Neural cell (in vitro differentiated cells): ENCODE results near the gene KIFC3. TPM values are rescaled to one million over a fixed set of nuclear protein-coding genes. Genes with fewer than 3 reads are reported as not detected.

Experiments used
- H2AFZ ChIP-seq: fragments of 200-600, 300-800 bp; sonication (generic), shearing (Covaris generic); 2 replicates; pipeline ENCODE4 v1.6.0; 2014; ENCODE audit warnings: low read depth, mild to moderate bottlenecking, antibody characterized with exemption, low read length, moderate library complexity
- H3F3A ChIP-seq: fragments of 200-600 bp; shearing (Covaris generic); 2 replicates; pipeline ENCODE4 v1.6.1; 2016; ENCODE audit warnings: mild to moderate bottlenecking, moderate library complexity, mixed read lengths, antibody characterized with exemption, low read length; ENCODE audit not compliant: insufficient read depth, poor library complexity, severe bottlenecking
- H3K27ac ChIP-seq: fragments of 200-600, 300-800 bp; sonication (generic), shearing (Covaris generic); 2 replicates; pipeline ENCODE4 v1.5.1; 2014; ENCODE audit warnings: mild to moderate bottlenecking, low read length, moderate library complexity
- H3K27me3 ChIP-seq: fragments of 300-800, 200-600 bp; sonication (generic), shearing (Covaris generic); 2 replicates; pipeline ENCODE4 v1.6.0; 2014; ENCODE audit warnings: mild to moderate bottlenecking, low read depth, low read length, moderate library complexity; ENCODE audit not compliant: insufficient read depth
- H3K36me3 ChIP-seq: fragments of 300-800, 200-600 bp; sonication (generic), shearing (Covaris generic); 2 replicates; pipeline ENCODE4 v1.5.1; 2014; ENCODE audit warnings: mild to moderate bottlenecking, antibody characterized with exemption, low read length, moderate library complexity; ENCODE audit not compliant: insufficient read depth
- H3K4me2 ChIP-seq: fragments of 300-800, 200-600 bp; sonication (generic), shearing (Covaris generic); 2 replicates; pipeline ENCODE4 v1.6.0; 2014; ENCODE audit warnings: mild to moderate bottlenecking, low read length
- H3K4me3 ChIP-seq: fragments of 300-800, 200-600 bp; sonication (generic), shearing (Covaris generic); 2 replicates; pipeline ENCODE4 v1.5.1; 2014; ENCODE audit warnings: mild to moderate bottlenecking, low read length, moderate library complexity
- H3K79me2 ChIP-seq: fragments of 200-600 bp; shearing (Covaris generic); replicated peaks from 2 replicates; pipeline ENCODE4 v1.6.0; 2014; ENCODE audit warnings: mild to moderate bottlenecking, low read length, moderate library complexity; ENCODE audit not compliant: insufficient read depth
- H3K9ac ChIP-seq: fragments of 300-800, 200-600 bp; sonication (generic), shearing (Covaris generic); 2 replicates; pipeline ENCODE4 v1.6.1; 2016; ENCODE audit warnings: mild to moderate bottlenecking, low read length, mixed read lengths
- H3K9me2 ChIP-seq: fragments of 200-600 bp; shearing (Covaris generic); 2 replicates; pipeline ENCODE4 v1.6.1; 2016; ENCODE audit warnings: mild to moderate bottlenecking, low read length, mixed read lengths; ENCODE audit not compliant: insufficient read depth
- H3K9me3 ChIP-seq: fragments of 200-600, 300-800 bp; sonication (generic), shearing (Covaris generic); 2 replicates; pipeline ENCODE4 v1.6.1; 2016; ENCODE audit warnings: mild to moderate bottlenecking, mixed run types, low read length, moderate library complexity, mixed read lengths
- H4K20me1 ChIP-seq: fragments of 200-600 bp; shearing (Covaris generic); 2 replicates; pipeline ENCODE4 v1.6.1; 2016; ENCODE audit warnings: mild to moderate bottlenecking, mixed run types; ENCODE audit not compliant: insufficient read depth
- EP300 ChIP-seq: fragments of 450-650 bp; conservative IDR thresholded peaks from 2 replicates; pipeline ENCODE4 v1.6.1; 2014; ENCODE audit warnings: antibody characterized with exemption, mild to moderate bottlenecking, moderate library complexity; ENCODE audit not compliant: poor library complexity, severe bottlenecking
- EZH2 ChIP-seq: fragments of 200-600, 300-800 bp; shearing (Covaris generic), sonication (generic); IDR thresholded peaks from 2 replicates; pipeline ENCODE4 v1.6.1; 2014; ENCODE audit warnings: antibody characterized with exemption, low read length, borderline replicate concordance, mild to moderate bottlenecking; ENCODE audit not compliant: insufficient read depth, poor library complexity, severe bottlenecking
- MXI1 ChIP-seq: fragments of 450-650 bp; conservative IDR thresholded peaks from 2 replicates; pipeline ENCODE4 v1.6.1; 2014; ENCODE audit warnings: antibody characterized with exemption, mild to moderate bottlenecking; ENCODE audit not compliant: poor library complexity, severe bottlenecking
- POLR2AphosphoS5 ChIP-seq: IDR thresholded peaks from 2 replicates; pipeline ENCODE4 v1.6.1; 2012
- RAD21 ChIP-seq: fragments of 450-650 bp; conservative IDR thresholded peaks from 2 replicates; pipeline ENCODE4 v1.6.1; 2014; ENCODE audit warnings: antibody characterized with exemption, mild to moderate bottlenecking, moderate library complexity
- SMC3 ChIP-seq: fragments of 450-650 bp; conservative IDR thresholded peaks from 2 replicates; pipeline ENCODE4 v1.6.1; 2014; ENCODE audit warnings: antibody characterized with exemption, mild to moderate bottlenecking, moderate library complexity; ENCODE audit not compliant: poor library complexity
- TAF1 ChIP-seq: IDR thresholded peaks from 2 replicates; pipeline ENCODE4 v1.6.1; 2012; ENCODE audit warnings: low read depth
- polyA plus RNA-seq: library from polyadenylated mRNA; depleted of rRNA; stranded (reverse); fragments of >200 nt; gene quantifications from 2 replicates; pipeline ENCODE4 v1.2.3, GENCODE V29; 2014
- TF ChIP-seq, protein P1 (sequence below): IDR thresholded peaks from 2 replicates; pipeline ENCODE4 v1.6.1; 2012; ENCODE audit warnings: borderline replicate concordance
- TF ChIP-seq, protein P2 (sequence below): fragments of 450-650 bp; IDR thresholded peaks from 2 replicates; pipeline ENCODE4 v1.5.1; 2014; ENCODE audit warnings: antibody characterized with exemption, mild to moderate bottlenecking, moderate library complexity; ENCODE audit not compliant: poor library complexity, severe bottlenecking

Gene KIFC3
- polyA plus RNA-seq, 1 donor from 2014 or later, result 29.7 TPM

DNA sequence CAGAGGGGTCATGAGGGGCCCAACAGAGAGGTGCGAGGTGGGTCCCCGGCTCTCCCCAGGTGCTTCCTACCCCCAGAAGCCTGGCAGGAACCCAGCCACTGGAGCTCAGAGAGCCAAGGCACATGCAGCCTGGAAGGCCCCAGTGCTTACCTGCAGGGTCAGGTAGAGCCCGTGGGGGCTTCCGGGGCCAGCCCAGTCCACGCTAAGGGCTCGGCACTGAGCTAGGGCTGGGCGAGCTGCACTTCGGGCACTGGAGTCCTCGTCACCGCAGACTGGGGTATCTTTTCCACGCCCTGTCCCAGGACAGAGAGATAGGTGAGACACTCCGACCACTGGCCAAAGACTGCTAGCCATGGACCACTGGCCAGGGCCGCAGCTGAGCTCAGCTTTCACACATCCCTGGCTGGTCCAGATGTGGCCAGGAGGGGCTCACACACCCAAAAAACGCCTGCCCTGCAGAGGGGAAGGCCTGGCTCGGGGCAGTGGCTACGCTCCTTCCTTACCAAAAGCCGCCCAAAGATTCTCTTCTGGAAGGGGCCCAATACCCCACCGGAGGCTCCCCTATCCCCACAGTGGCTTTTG is 7.4 kb downstream of the KIFC3 start:
- Histone ChIP-seq H4K20me1 (no peaks in the 10 kb centered on the region), H3F3A (no peaks in the 10 kb centered on the region), H3K4me3 (no peak overlapping the region), H3K4me2 (no peak overlapping the region), H3K27me3 (peaks cover 13% of the 10 kb centered on the region), H3K27ac (no peak overlapping the region), H3K9ac (no peak overlapping the region), H2AFZ (no peak overlapping the region), H3K9me3 (no peaks in the 10 kb centered on the region), H3K9me2 (no peaks in the 10 kb centered on the region), H3K79me2 (no peaks in the 10 kb centered on the region), H3K36me3 (peaks cover 8% of the 10 kb centered on the region)
- TF ChIP-seq, protein P1, sequence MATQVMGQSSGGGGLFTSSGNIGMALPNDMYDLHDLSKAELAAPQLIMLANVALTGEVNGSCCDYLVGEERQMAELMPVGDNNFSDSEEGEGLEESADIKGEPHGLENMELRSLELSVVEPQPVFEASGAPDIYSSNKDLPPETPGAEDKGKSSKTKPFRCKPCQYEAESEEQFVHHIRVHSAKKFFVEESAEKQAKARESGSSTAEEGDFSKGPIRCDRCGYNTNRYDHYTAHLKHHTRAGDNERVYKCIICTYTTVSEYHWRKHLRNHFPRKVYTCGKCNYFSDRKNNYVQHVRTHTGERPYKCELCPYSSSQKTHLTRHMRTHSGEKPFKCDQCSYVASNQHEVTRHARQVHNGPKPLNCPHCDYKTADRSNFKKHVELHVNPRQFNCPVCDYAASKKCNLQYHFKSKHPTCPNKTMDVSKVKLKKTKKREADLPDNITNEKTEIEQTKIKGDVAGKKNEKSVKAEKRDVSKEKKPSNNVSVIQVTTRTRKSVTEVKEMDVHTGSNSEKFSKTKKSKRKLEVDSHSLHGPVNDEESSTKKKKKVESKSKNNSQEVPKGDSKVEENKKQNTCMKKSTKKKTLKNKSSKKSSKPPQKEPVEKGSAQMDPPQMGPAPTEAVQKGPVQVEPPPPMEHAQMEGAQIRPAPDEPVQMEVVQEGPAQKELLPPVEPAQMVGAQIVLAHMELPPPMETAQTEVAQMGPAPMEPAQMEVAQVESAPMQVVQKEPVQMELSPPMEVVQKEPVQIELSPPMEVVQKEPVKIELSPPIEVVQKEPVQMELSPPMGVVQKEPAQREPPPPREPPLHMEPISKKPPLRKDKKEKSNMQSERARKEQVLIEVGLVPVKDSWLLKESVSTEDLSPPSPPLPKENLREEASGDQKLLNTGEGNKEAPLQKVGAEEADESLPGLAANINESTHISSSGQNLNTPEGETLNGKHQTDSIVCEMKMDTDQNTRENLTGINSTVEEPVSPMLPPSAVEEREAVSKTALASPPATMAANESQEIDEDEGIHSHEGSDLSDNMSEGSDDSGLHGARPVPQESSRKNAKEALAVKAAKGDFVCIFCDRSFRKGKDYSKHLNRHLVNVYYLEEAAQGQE, result no peak
- no peak for TF ChIP-seq EP300
- no peak for TF ChIP-seq RAD21
- no peak for TF ChIP-seq POLR2AphosphoS5
- TF ChIP-seq, protein P2, sequence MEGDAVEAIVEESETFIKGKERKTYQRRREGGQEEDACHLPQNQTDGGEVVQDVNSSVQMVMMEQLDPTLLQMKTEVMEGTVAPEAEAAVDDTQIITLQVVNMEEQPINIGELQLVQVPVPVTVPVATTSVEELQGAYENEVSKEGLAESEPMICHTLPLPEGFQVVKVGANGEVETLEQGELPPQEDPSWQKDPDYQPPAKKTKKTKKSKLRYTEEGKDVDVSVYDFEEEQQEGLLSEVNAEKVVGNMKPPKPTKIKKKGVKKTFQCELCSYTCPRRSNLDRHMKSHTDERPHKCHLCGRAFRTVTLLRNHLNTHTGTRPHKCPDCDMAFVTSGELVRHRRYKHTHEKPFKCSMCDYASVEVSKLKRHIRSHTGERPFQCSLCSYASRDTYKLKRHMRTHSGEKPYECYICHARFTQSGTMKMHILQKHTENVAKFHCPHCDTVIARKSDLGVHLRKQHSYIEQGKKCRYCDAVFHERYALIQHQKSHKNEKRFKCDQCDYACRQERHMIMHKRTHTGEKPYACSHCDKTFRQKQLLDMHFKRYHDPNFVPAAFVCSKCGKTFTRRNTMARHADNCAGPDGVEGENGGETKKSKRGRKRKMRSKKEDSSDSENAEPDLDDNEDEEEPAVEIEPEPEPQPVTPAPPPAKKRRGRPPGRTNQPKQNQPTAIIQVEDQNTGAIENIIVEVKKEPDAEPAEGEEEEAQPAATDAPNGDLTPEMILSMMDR, result no peak
- no peak for TF ChIP-seq MXI1
- TF ChIP-seq EZH2, result no peak
- no peak for TF ChIP-seq TAF1
- no peak for TF ChIP-seq SMC3

DNA sequence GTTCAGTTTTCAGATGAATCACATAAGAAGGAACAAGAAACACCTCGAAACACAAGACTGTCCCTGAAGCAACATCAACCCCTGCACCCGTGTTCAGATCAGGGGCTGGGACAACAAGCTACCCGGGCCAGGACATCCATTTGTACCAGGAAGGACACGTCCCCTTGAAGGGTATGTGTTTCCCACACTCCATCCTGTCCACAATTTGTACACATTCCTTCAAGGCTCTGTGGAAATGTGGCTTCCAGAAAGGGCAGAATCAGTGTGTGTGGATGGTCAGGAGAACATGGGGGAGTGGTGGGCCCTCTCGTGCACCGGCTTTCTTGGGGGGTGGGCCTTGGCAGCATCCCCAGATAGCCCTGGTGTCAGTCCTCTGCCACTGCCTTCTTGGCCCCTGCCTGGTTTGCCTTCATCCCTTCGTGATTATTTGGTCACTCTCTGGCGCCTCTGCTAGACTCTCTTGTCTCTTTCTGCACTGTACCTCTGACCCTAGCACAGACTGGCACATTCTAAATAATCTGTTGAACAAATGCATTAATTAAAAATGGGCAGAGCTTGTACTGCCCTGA is 10.3 kb downstream of the KIFC3 start:
- H3F3A ChIP-seq, result no peaks in the 10 kb centered on the region
- TF ChIP-seq MXI1 (no peak), EP300 (no peak), POLR2AphosphoS5 (no peak), SMC3 (no peak), RAD21 (no peak), EZH2 (no peak), TAF1 (no peak)
- TF ChIP-seq, protein P1, result no peak
- TF ChIP-seq, protein P2, result no peak
- H3K27me3 ChIP-seq, result no peaks in the 10 kb centered on the region
- H3K9me3 ChIP-seq, result no peaks in the 10 kb centered on the region
- no peak overlapping the region for H3K27ac ChIP-seq
- H3K79me2 ChIP-seq, result no peaks in the 10 kb centered on the region
- H3K4me2 ChIP-seq, result no peak overlapping the region
- no peaks in the 10 kb centered on the region for H4K20me1 ChIP-seq
- peaks cover 2% of the 10 kb centered on the region for H3K36me3 ChIP-seq
- no peaks in the 10 kb centered on the region for H3K9me2 ChIP-seq
- no peak overlapping the region for H3K4me3 ChIP-seq
- H2AFZ ChIP-seq, result no peak overlapping the region
- H3K9ac ChIP-seq, result no peak overlapping the region
